Head of caudate nucleus (tissue), 42 donors: ENCODE data around the gene MRO.
A peak's percentile ranks its signal among the peaks of the same experiment; 100 is the strongest.
"Not testable (repeated sequence)": the region's sequence is repeated elsewhere in the genome, so short reads cannot be mapped to it uniquely, and the experiment has no call there.

Source experiments
- DNase-seq, 42 donors: peaks; one replicate each; pipeline versions ENCODE4 v3.0.0 to v3.0.0-alpha.2; 2020 to 2021; ENCODE audit warnings: mixed read lengths in 7 of 42
- intact Hi-C: fragments of 100-400 bp; cut with DNase I; formaldehyde crosslinking; loops from one replicate; pipeline ENCODE4 v1.15.0; 2022

Gene MRO

GRCh38 chr18:50802141-50802540 lies 17.7 kb downstream of the MRO start:
- no peak for DNase-seq
- intact Hi-C loops: no loop called here

GRCh38 chr18:50797142-50797541 lies 22.7 kb downstream of the MRO start:
- peak in 6 of 42 donors; percentile 7 to 53 (median 30) for DNase-seq
- intact Hi-C loops: no loop called here

- peak in 1 of 42 donors; percentile 17 for DNase-seq
- intact Hi-C loops: no loop called here
Measured at GRCh38 chr18:50796495-50796894, 23.3 kb downstream of the MRO start.

- intact Hi-C loops: no loop called here
Measured at GRCh38 chr18:50793641-50794565, 25.9 kb downstream of the MRO start.

GRCh38 chr18:50792885-50793284 lies 26.9 kb downstream of the MRO start:
- intact Hi-C loops: no loop called here
- DNase-seq: no peak

More at GRCh38 chr18:50793641-50794565, 25.9 kb downstream of the MRO start:
- no peak for DNase-seq

- no peak for DNase-seq
- intact Hi-C loops: no loop called here
Measured at GRCh38 chr18:50791599-50792438, 28.0 kb downstream of the MRO start.

GRCh38 chr18:50790948-50791347 lies 28.9 kb downstream of the MRO start:
- intact Hi-C loops: no loop called here
- no peak for DNase-seq

- intact Hi-C loops: no loop called here
- DNase-seq: no peak
Measured at GRCh38 chr18:50790241-50790640, 29.6 kb downstream of the MRO start.

- DNase-seq: no peak
Measured at GRCh38 chr18:50788284-50788683, 31.5 kb downstream of the MRO start.

GRCh38 chr18:50786864-50787263 lies 33.0 kb downstream of the MRO start:
- intact Hi-C loops: no loop called here
- no peak for DNase-seq

More at GRCh38 chr18:50788284-50788683, 31.5 kb downstream of the MRO start:
- intact Hi-C loops: no loop called here

GRCh38 chr18:50783553-50783952 lies 36.3 kb downstream of the MRO start:
- intact Hi-C loops: no loop called here
- no peak for DNase-seq

- not testable (repeated sequence) for DNase-seq
- intact Hi-C loops: loop anchor here (10.0 kb wide), 1 partner anchor 384 kb away; no protein-coding TSS in a partner anchor
Measured at GRCh38 chr18:50779021-50779420, 40.8 kb downstream of the MRO start.

- DNase-seq: no peak
Measured at GRCh38 chr18:50776383-50776782, 43.4 kb downstream of the MRO start.

GRCh38 chr18:50775726-50776125 lies 44.1 kb downstream of the MRO start:
- DNase-seq: no peak
- intact Hi-C loops: loop anchor here (10.0 kb wide), 1 partner anchor 381 kb away; no protein-coding TSS in a partner anchor

More at GRCh38 chr18:50776383-50776782, 43.4 kb downstream of the MRO start:
- intact Hi-C loops: loop anchor here (10.0 kb wide), 1 partner anchor 382 kb away; no protein-coding TSS in a partner anchor

- intact Hi-C loops: loop anchor here (10.0 kb wide), 1 partner anchor 380 kb away; no protein-coding TSS in a partner anchor
- no peak for DNase-seq
Measured at GRCh38 chr18:50775207-50775606, 44.6 kb downstream of the MRO start.

GRCh38 chr18:50769463-50769862 lies 50.4 kb downstream of the MRO start:
- no peak for DNase-seq
- intact Hi-C loops: no loop called here

GRCh38 chr18:50757358-50757757 lies 62.5 kb downstream of the MRO start:
- DNase-seq: peak in 7 of 42 donors; percentile 19 to 75 (median 37)
- intact Hi-C loops: no loop called here

GRCh38 chr18:50754297-50754696 lies 65.5 kb downstream of the MRO start:
- DNase-seq: peak in 1 of 42 donors; percentile 16
- intact Hi-C loops: no loop called here

GRCh38 chr18:50753311-50753710 lies 66.5 kb downstream of the MRO start:
- intact Hi-C loops: no loop called here
- peak in 2 of 42 donors; percentile 14 to 26 for DNase-seq

GRCh38 chr18:50751947-50752346 lies 67.9 kb downstream of the MRO start:
- intact Hi-C loops: no loop called here
- DNase-seq: no peak
